K562 (cell line): ENCODE measurements around the gene DNAJB12. TPM values are rescaled to one million over a fixed set of nuclear protein-coding genes. Genes with fewer than 3 reads are reported as not detected.
A peak's percentile ranks its signal among the peaks of the same experiment; 100 is the strongest.

ENCODE experiments used
- E2F3 ChIP-seq: fragments of 250-450 bp; sonication (Bioruptor Pico); IDR thresholded peaks from 2 replicates; pipeline ENCODE4 v1.4.0; 2020; ENCODE audit warnings: mild to moderate bottlenecking
- ESRRA ChIP-seq: fragments of 450-650 bp; IDR thresholded peaks from 2 replicates; pipeline ENCODE4 v1.6.1; 2014; ENCODE audit warnings: low read depth, mild to moderate bottlenecking, moderate library complexity, borderline replicate concordance
- GABPA ChIP-seq: fragments of 200-800 bp; sonication (Bioruptor generic); conservative IDR thresholded peaks from 2 replicates; pipeline ENCODE4 v1.6.1; 2016; ENCODE audit warnings: low read depth, missing genetic modification characterization, missing compliant biosample characterization
- SAFB2 ChIP-seq: fragments of 200-400 bp; formaldehyde crosslinking; IDR thresholded peaks from 2 replicates; pipeline ENCODE4 v1.6.1; 2018; ENCODE audit warnings: borderline replicate concordance, low read length, low read depth, moderate library complexity; ENCODE audit not compliant: severe bottlenecking
- TBP ChIP-seq: optimal IDR thresholded peaks from 2 replicates; pipeline ENCODE3; 2011; ENCODE audit warnings: low read depth, low read length, improper control_type of control experiment
- ZNF232 ChIP-seq: sonication (generic); formaldehyde crosslinking; IDR thresholded peaks from 2 replicates; pipeline ENCODE4 v1.8.0; 2022; ENCODE audit warnings: mild to moderate bottlenecking, missing genetic modification reagents
- ZNF41 ChIP-seq: fragments of 250-450 bp; sonication (Bioruptor Pico); conservative IDR thresholded peaks from 2 replicates; pipeline ENCODE4 v1.4.0; 2020; ENCODE audit warnings: mild to moderate bottlenecking
- ZNF76 ChIP-seq: fragments of 250-450 bp; sonication (Bioruptor Pico); IDR thresholded peaks from 2 replicates; pipeline ENCODE4 v1.4.0; 2020; ENCODE audit warnings: mild to moderate bottlenecking, moderate library complexity, borderline replicate concordance
- polyA plus RNA-seq, 8 experiments: library from polyadenylated mRNA; depleted of rRNA in 4 of 8; stranded (reverse) in 5 of 8; unstranded in 3 of 8; fragments of >200 nt; fragmentation: Nextera tagmentation in 2 of 8; fragmentation: Illumina TruSeq in 1 of 8; extraction: Ambion mirVana in 2 of 8; extraction: Trizol in 1 of 8; gene quantifications; 2 replicates each; pipeline versions ENCODE4 v1.2.1 to v1.2.3, GENCODE V29; 2011 to 2014; ENCODE audit warnings: inconsistent platforms in 1 of 8, missing spikeins in 1 of 8
- total RNA-seq, 7 experiments: library from RNA; depleted of rRNA in 6 of 7; stranded (reverse); fragments of >200 nt in 6 of 7; fragmentation: Illumina TruSeq in 2 of 7; extraction: Trizol in 2 of 7; gene quantifications; 2 replicates each; pipeline versions ENCODE4 v1.2.1 to v1.2.3, GENCODE V29; 2011 to 2021; ENCODE audit warnings: low replicate concordance in 1 of 7
- TF ChIP-seq, protein P1 (sequence below): fragments of 200-800 bp; sonication (Bioruptor generic); IDR thresholded peaks from 2 replicates; pipeline ENCODE4 v1.6.1; 2017; ENCODE audit warnings: missing genetic modification characterization, missing compliant biosample characterization
- TF ChIP-seq, protein P2 (sequence below), 2 experiments: IDR thresholded peaks; 2 replicates each; pipeline ENCODE4 v1.6.1; 2011; ENCODE audit warnings: borderline replicate concordance in 1 of 2, control low read depth in 1 of 2, low read depth in 1 of 2, low read length in 1 of 2, mild to moderate bottlenecking in 1 of 2, mixed read lengths in 1 of 2, moderate library complexity in 1 of 2; ENCODE audit not compliant: insufficient read depth in 1 of 2, insufficient read length in 1 of 2, poor library complexity in 1 of 2, severe bottlenecking in 1 of 2; ENCODE audit errors: extremely low read depth in 1 of 2
- TF ChIP-seq, protein P3 (sequence below): fragments of 450-650 bp; IDR thresholded peaks from 2 replicates; pipeline ENCODE4 v1.6.1; 2016; ENCODE audit warnings: mild to moderate bottlenecking, moderate library complexity

The DNAJB12 gene
- total and polyA plus RNA-seq, 9 of the 15 experiments (the other 6 are each of a cell fraction or from before 2014, with no cell fraction given) = 3.5 to 31.5 (median 20.3) TPM

DNA sequence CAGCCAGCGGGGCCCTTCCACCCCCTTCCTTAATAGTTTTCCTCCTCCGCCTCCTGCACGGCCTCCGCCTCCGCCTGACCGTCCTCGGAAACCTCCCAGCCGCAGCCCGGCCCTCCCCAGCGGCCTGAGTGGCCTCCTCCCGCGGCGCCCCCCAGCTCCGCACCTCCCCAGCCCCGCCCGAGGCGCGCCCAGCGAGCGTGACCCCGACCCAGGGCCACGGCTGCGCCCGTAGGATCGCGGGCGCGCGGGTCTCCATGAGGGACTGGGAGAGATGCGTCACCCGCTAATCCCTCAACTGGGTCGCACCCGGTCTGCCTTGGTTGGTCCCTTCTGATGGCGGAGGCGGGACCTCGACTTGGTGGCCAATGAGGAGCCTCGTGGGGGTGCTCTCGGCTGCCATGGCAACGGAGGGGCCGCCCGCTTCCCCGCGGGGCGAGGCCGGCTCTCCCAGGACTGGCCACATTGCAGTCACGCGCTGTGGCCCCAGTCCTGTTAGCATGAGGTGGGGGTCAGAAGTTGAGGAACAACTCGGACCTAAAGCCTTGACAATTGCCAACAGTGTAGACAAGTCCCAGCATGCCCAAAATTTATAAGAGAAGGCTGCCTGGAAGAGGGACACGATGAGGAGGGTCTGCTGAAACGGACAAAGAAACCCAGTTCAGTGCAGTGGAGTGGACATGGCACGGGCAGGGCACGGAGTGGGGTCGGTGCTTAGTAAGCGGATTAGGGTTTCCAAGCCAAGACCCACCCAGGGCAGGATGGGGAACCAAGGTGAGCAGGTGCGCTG lies 56.7 kb downstream of the DNAJB12 start (continued):
- TF ChIP-seq, protein P1, sequence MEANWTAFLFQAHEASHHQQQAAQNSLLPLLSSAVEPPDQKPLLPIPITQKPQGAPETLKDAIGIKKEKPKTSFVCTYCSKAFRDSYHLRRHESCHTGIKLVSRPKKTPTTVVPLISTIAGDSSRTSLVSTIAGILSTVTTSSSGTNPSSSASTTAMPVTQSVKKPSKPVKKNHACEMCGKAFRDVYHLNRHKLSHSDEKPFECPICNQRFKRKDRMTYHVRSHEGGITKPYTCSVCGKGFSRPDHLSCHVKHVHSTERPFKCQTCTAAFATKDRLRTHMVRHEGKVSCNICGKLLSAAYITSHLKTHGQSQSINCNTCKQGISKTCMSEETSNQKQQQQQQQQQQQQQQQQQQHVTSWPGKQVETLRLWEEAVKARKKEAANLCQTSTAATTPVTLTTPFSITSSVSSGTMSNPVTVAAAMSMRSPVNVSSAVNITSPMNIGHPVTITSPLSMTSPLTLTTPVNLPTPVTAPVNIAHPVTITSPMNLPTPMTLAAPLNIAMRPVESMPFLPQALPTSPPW = peak; percentile 93
- TF ChIP-seq ESRRA = no peak; the same call in none of the 2 replicates
- TF ChIP-seq ZNF41 = peak; percentile 80; the same call in 1 of the 2 replicates
- TF ChIP-seq ZNF232 = no peak; the same call in 1 of the 2 replicates
- TF ChIP-seq, protein P2, sequence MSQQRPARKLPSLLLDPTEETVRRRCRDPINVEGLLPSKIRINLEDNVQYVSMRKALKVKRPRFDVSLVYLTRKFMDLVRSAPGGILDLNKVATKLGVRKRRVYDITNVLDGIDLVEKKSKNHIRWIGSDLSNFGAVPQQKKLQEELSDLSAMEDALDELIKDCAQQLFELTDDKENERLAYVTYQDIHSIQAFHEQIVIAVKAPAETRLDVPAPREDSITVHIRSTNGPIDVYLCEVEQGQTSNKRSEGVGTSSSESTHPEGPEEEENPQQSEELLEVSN (IDR thresholded peaks at IDR 0.05; ENCODE audit: borderline replicate concordance in 1 of 2, extremely low read depth in 1 of 2, insufficient read depth in 1 of 2, insufficient read length in 1 of 2, low read depth in 1 of 2, low read length in 1 of 2, poor library complexity in 1 of 2, severe bottlenecking in 1 of 2) = peak; percentile 90 to 91
- TF ChIP-seq E2F3 (CRISPR knock-in tag) = peak; percentile 89
- no peak; the same call in none of the 2 replicates for TF ChIP-seq GABPA (tag)
- TF ChIP-seq TBP = peak; percentile 88
- TF ChIP-seq, protein P3, sequence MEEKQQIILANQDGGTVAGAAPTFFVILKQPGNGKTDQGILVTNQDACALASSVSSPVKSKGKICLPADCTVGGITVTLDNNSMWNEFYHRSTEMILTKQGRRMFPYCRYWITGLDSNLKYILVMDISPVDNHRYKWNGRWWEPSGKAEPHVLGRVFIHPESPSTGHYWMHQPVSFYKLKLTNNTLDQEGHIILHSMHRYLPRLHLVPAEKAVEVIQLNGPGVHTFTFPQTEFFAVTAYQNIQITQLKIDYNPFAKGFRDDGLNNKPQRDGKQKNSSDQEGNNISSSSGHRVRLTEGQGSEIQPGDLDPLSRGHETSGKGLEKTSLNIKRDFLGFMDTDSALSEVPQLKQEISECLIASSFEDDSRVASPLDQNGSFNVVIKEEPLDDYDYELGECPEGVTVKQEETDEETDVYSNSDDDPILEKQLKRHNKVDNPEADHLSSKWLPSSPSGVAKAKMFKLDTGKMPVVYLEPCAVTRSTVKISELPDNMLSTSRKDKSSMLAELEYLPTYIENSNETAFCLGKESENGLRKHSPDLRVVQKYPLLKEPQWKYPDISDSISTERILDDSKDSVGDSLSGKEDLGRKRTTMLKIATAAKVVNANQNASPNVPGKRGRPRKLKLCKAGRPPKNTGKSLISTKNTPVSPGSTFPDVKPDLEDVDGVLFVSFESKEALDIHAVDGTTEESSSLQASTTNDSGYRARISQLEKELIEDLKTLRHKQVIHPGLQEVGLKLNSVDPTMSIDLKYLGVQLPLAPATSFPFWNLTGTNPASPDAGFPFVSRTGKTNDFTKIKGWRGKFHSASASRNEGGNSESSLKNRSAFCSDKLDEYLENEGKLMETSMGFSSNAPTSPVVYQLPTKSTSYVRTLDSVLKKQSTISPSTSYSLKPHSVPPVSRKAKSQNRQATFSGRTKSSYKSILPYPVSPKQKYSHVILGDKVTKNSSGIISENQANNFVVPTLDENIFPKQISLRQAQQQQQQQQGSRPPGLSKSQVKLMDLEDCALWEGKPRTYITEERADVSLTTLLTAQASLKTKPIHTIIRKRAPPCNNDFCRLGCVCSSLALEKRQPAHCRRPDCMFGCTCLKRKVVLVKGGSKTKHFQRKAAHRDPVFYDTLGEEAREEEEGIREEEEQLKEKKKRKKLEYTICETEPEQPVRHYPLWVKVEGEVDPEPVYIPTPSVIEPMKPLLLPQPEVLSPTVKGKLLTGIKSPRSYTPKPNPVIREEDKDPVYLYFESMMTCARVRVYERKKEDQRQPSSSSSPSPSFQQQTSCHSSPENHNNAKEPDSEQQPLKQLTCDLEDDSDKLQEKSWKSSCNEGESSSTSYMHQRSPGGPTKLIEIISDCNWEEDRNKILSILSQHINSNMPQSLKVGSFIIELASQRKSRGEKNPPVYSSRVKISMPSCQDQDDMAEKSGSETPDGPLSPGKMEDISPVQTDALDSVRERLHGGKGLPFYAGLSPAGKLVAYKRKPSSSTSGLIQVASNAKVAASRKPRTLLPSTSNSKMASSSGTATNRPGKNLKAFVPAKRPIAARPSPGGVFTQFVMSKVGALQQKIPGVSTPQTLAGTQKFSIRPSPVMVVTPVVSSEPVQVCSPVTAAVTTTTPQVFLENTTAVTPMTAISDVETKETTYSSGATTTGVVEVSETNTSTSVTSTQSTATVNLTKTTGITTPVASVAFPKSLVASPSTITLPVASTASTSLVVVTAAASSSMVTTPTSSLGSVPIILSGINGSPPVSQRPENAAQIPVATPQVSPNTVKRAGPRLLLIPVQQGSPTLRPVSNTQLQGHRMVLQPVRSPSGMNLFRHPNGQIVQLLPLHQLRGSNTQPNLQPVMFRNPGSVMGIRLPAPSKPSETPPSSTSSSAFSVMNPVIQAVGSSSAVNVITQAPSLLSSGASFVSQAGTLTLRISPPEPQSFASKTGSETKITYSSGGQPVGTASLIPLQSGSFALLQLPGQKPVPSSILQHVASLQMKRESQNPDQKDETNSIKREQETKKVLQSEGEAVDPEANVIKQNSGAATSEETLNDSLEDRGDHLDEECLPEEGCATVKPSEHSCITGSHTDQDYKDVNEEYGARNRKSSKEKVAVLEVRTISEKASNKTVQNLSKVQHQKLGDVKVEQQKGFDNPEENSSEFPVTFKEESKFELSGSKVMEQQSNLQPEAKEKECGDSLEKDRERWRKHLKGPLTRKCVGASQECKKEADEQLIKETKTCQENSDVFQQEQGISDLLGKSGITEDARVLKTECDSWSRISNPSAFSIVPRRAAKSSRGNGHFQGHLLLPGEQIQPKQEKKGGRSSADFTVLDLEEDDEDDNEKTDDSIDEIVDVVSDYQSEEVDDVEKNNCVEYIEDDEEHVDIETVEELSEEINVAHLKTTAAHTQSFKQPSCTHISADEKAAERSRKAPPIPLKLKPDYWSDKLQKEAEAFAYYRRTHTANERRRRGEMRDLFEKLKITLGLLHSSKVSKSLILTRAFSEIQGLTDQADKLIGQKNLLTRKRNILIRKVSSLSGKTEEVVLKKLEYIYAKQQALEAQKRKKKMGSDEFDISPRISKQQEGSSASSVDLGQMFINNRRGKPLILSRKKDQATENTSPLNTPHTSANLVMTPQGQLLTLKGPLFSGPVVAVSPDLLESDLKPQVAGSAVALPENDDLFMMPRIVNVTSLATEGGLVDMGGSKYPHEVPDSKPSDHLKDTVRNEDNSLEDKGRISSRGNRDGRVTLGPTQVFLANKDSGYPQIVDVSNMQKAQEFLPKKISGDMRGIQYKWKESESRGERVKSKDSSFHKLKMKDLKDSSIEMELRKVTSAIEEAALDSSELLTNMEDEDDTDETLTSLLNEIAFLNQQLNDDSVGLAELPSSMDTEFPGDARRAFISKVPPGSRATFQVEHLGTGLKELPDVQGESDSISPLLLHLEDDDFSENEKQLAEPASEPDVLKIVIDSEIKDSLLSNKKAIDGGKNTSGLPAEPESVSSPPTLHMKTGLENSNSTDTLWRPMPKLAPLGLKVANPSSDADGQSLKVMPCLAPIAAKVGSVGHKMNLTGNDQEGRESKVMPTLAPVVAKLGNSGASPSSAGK = peak; percentile 99
- TF ChIP-seq SAFB2 = no peak
- TF ChIP-seq ZNF76 (CRISPR knock-in tag) = peak; percentile 92; the same call in 1 of the 2 replicates
